WTC11 (cell line): ENCODE data around the gene SHROOM3. TPM values are rescaled to one million over a fixed set of nuclear protein-coding genes. Genes with fewer than 3 reads are reported as not detected.
A peak's percentile ranks its signal among the peaks of the same experiment; 100 is the strongest.

Source experiments
- ATAC-seq: fragments of 200-7000 bp; cut with Tn5 transposase; 2 replicates; pipeline ENCODE4 v1.10.0; 2021; ENCODE audit warnings: mild to moderate bottlenecking, moderate library complexity
- CTCF ChIA-PET: fragments of 300-600 bp; sonication (Branson Sonifier 250); formaldehyde crosslinking; loops from one replicate; lab custom pipeline; 2021; ENCODE audit warnings: antibody characterized with exemption; lab: Charles Lee
- POLR2A ChIA-PET: fragments of 350-600 bp; sonication (Branson Sonifier 250); formaldehyde crosslinking; loops from one replicate; lab custom pipeline; 2021; ENCODE audit warnings: antibody characterized with exemption; lab: Charles Lee
- DNase-seq: peaks from one replicate; pipeline ENCODE4 v3.0.0; 2021; ENCODE audit warnings: low spot score
- H3K27ac Mint-ChIP-seq: 2 replicates; pipeline ENCODE4 v1.8.0; 2021; ENCODE audit warnings: mixed read lengths
- H3K27me3 Mint-ChIP-seq: 2 replicates; pipeline ENCODE4 v1.8.0; 2021; ENCODE audit warnings: low read depth, mild to moderate bottlenecking, moderate library complexity, mixed read lengths
- H3K36me3 Mint-ChIP-seq: 2 replicates; pipeline ENCODE4 v1.8.0; 2021; ENCODE audit warnings: mixed read lengths
- H3K4me1 Mint-ChIP-seq: 2 replicates; pipeline ENCODE4 v1.8.0; 2022; ENCODE audit warnings: mixed read lengths
- H3K4me3 Mint-ChIP-seq: 2 replicates; pipeline ENCODE4 v1.8.0; 2021; ENCODE audit warnings: mild to moderate bottlenecking, moderate library complexity, mixed read lengths
- H3K9me3 Mint-ChIP-seq: 2 replicates; pipeline ENCODE4 v1.8.0; 2021; ENCODE audit warnings: mixed read lengths
- ARID4B ChIP-seq: sonication (generic); formaldehyde crosslinking; IDR thresholded peaks from 2 replicates; pipeline ENCODE4 v1.8.0; 2023; ENCODE audit warnings: missing genetic modification reagents, mild to moderate bottlenecking, borderline replicate concordance
- ATF6 ChIP-seq: sonication (generic); formaldehyde crosslinking; IDR thresholded peaks from 2 replicates; pipeline ENCODE4 v1.8.1; 2023; ENCODE audit warnings: mild to moderate bottlenecking, missing genetic modification reagents
- CTCF ChIP-seq: fragments of 200-600 bp; IDR thresholded peaks from 2 replicates; pipeline ENCODE4 v1.8.0; 2022; ENCODE audit warnings: antibody characterized with exemption
- ETV6 ChIP-seq: sonication (generic); formaldehyde crosslinking; IDR thresholded peaks from 2 replicates; pipeline ENCODE4 v1.8.1; 2022; ENCODE audit warnings: mild to moderate bottlenecking, missing genetic modification reagents
- FOXJ3 ChIP-seq: sonication (generic); formaldehyde crosslinking; IDR thresholded peaks from 2 replicates; pipeline ENCODE4 v1.9.0; 2021; ENCODE audit warnings: missing genetic modification reagents, mild to moderate bottlenecking, borderline replicate concordance
- FOXP1 ChIP-seq: sonication (generic); formaldehyde crosslinking; IDR thresholded peaks from 2 replicates; pipeline ENCODE4 v1.8.0; 2022; ENCODE audit warnings: missing genetic modification reagents, mild to moderate bottlenecking, moderate library complexity, borderline replicate concordance
- GRHL2 ChIP-seq: fragments of 250-450 bp; sonication (Bioruptor Pico); IDR thresholded peaks from 2 replicates; pipeline ENCODE4 v1.8.0; 2022; ENCODE audit warnings: mild to moderate bottlenecking, moderate library complexity; ENCODE audit not compliant: insufficient replicate concordance, severe bottlenecking
- IRF2 ChIP-seq: sonication (generic); formaldehyde crosslinking; IDR thresholded peaks from 2 replicates; pipeline ENCODE4 v1.8.0; 2022; ENCODE audit warnings: low read depth, missing genetic modification reagents, borderline replicate concordance
- JAZF1 ChIP-seq: fragments of 250-450 bp; sonication (Bioruptor Pico); IDR thresholded peaks from 2 replicates; pipeline ENCODE4 v1.9.0; 2021; ENCODE audit warnings: moderate library complexity, mild to moderate bottlenecking, inconsistent platforms
- MXD4 ChIP-seq: fragments of 250-450 bp; sonication (Bioruptor Pico); IDR thresholded peaks from 2 replicates; pipeline ENCODE4 v1.8.0; 2021; ENCODE audit warnings: mild to moderate bottlenecking, moderate library complexity, borderline replicate concordance
- NR2C2 ChIP-seq: sonication (generic); formaldehyde crosslinking; IDR thresholded peaks from 2 replicates; pipeline ENCODE4 v1.8.0; 2022; ENCODE audit warnings: mild to moderate bottlenecking, missing genetic modification reagents
- TCF7 ChIP-seq: sonication (generic); formaldehyde crosslinking; IDR thresholded peaks from 2 replicates; pipeline ENCODE4 v1.8.0; 2022; ENCODE audit warnings: mild to moderate bottlenecking, low read depth, missing genetic modification reagents, moderate library complexity
- TEAD1 ChIP-seq: sonication (generic); formaldehyde crosslinking; IDR thresholded peaks from 2 replicates; pipeline ENCODE4 v1.8.0; 2022; ENCODE audit warnings: mild to moderate bottlenecking, missing genetic modification reagents
- TEAD4 ChIP-seq: sonication (generic); formaldehyde crosslinking; IDR thresholded peaks from 2 replicates; pipeline ENCODE4 v1.8.0; 2022; ENCODE audit warnings: mild to moderate bottlenecking, missing genetic modification reagents
- TP53 ChIP-seq: sonication (generic); formaldehyde crosslinking; IDR thresholded peaks from 2 replicates; pipeline ENCODE4 v1.8.1; 2023; ENCODE audit warnings: mild to moderate bottlenecking, missing genetic modification reagents
- ZNF121 ChIP-seq: sonication (generic); formaldehyde crosslinking; IDR thresholded peaks from 2 replicates; pipeline ENCODE4 v1.8.0; 2023; ENCODE audit warnings: missing genetic modification reagents
- ZNF281 ChIP-seq: sonication (generic); formaldehyde crosslinking; IDR thresholded peaks from 2 replicates; pipeline ENCODE4 v1.8.0; 2023; ENCODE audit warnings: mild to moderate bottlenecking, missing genetic modification reagents
- ZNF317 ChIP-seq: sonication (generic); formaldehyde crosslinking; IDR thresholded peaks from 2 replicates; pipeline ENCODE4 v1.8.1; 2023; ENCODE audit warnings: low read depth, mild to moderate bottlenecking, moderate library complexity, missing genetic modification reagents, borderline replicate concordance
- ZNF396 ChIP-seq: fragments of 250-450 bp; sonication (Bioruptor Pico); IDR thresholded peaks from 2 replicates; pipeline ENCODE4 v1.8.0; 2021; ENCODE audit warnings: mild to moderate bottlenecking, moderate library complexity, borderline replicate concordance
- total RNA-seq: library from RNA; stranded (reverse); gene quantifications from 3 replicates; pipeline ENCODE4 v1.2.3, GENCODE V29; 2021
- TF ChIP-seq, protein P1 (sequence below): sonication (generic); formaldehyde crosslinking; IDR thresholded peaks from 2 replicates; pipeline ENCODE4 v1.8.1; 2023; ENCODE audit warnings: mild to moderate bottlenecking, missing genetic modification reagents, moderate library complexity

SHROOM3 gene
- total RNA-seq, 1 experiment from 2014 or later: 71.9 TPM

GRCh38 chr4:76589402-76589801 lies 154.4 kb downstream of the SHROOM3 start:
- peak overlapping the region; percentile 100 for H3K27ac Mint-ChIP-seq
- H3K27me3 Mint-ChIP-seq: no peaks in the 10 kb centered on the region
- DNase-seq (no peak), ATAC-seq (no peak)
- peaks cover 3% of the 10 kb centered on the region; the same call in 1 of the 2 replicates for H3K36me3 Mint-ChIP-seq
- ChIA-PET POLR2A (no interaction called here), CTCF (interaction anchor here (0.6 to 1.8 kb wide), 3 partner anchors 107 to 206 kb away, joined by 3 to 6 read pairs (median 3); no protein-coding TSS in a partner anchor)
- H3K4me1 Mint-ChIP-seq: peaks cover 75% of the 10 kb centered on the region
- peaks cover 5% of the 10 kb centered on the region for H3K9me3 Mint-ChIP-seq
- peak overlapping the region; percentile 46 for H3K4me3 Mint-ChIP-seq
- TF ChIP-seq ETV6 (CRISPR knock-in tag): peak; percentile 31; the same call in 1 of the 2 replicates
- TF ChIP-seq ZNF121 (CRISPR knock-in tag): no peak
- TF ChIP-seq GRHL2 (CRISPR knock-in tag): no peak

GRCh38 chr4:76589872-76590797 lies 155.1 kb downstream of the SHROOM3 start:
- Mint-ChIP-seq H3K36me3 (peaks cover 3% of the 10 kb centered on the region; the same call in 1 of the 2 replicates), H3K4me1 (peaks cover 67% of the 10 kb centered on the region), H3K9me3 (peaks cover 5% of the 10 kb centered on the region), H3K27ac (peak overlapping the region; percentile 100), H3K27me3 (no peaks in the 10 kb centered on the region), H3K4me3 (peak overlapping the region; percentile 46)
- DNase-seq (peak; percentile 88), ATAC-seq (peak; percentile 91)
- CTCF ChIA-PET: interaction anchor here (0.7 to 1.8 kb wide), 4 partner anchors 37 to 258 kb away, joined by 3 to 6 read pairs (median 4); no protein-coding TSS in a partner anchor
- POLR2A ChIA-PET: interaction anchor here (0.7 to 0.9 kb wide), 7 partner anchors 17 to 416 kb away, joined by 3 to 6 read pairs (median 3); no protein-coding TSS in a partner anchor
- no peak for TF ChIP-seq ZNF396 (CRISPR knock-in tag)
- no peak for TF ChIP-seq NR2C2 (CRISPR knock-in tag)
- no peak for TF ChIP-seq ZNF317 (CRISPR knock-in tag)
- no peak for TF ChIP-seq FOXP1 (CRISPR knock-in tag)
- no peak for TF ChIP-seq ZNF281
- no peak for TF ChIP-seq JAZF1 (CRISPR knock-in tag)
- no peak for TF ChIP-seq ATF6 (CRISPR knock-in tag)
- TF ChIP-seq FOXJ3: no peak
- TF ChIP-seq ARID4B (CRISPR knock-in tag): no peak
- no peak for TF ChIP-seq CTCF
- no peak for TF ChIP-seq TCF7 (CRISPR knock-in tag)
- TF ChIP-seq TP53 (CRISPR knock-in tag): no peak
- no peak for TF ChIP-seq IRF2 (CRISPR knock-in tag)
- TF ChIP-seq TEAD4 (CRISPR knock-in tag): peak; percentile 93; the same call in 1 of the 2 replicates
- peak; percentile 98 for TF ChIP-seq TEAD1
- no peak for TF ChIP-seq MXD4 (CRISPR knock-in tag)
- TF ChIP-seq, protein P1, sequence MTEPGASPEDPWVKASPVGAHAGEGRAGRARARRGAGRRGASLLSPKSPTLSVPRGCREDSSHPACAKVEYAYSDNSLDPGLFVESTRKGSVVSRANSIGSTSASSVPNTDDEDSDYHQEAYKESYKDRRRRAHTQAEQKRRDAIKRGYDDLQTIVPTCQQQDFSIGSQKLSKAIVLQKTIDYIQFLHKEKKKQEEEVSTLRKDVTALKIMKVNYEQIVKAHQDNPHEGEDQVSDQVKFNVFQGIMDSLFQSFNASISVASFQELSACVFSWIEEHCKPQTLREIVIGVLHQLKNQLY (CRISPR knock-in tag): no peak
